GM12874 (cell line): Measurements from ENCODE around the gene DCTPP1.

Experiments used
- CTCF ChIP-seq: IDR thresholded peaks from 2 replicates; pipeline ENCODE4 v1.5.1; 2011; ENCODE audit warnings: low read depth, mild to moderate bottlenecking, control low read depth, low read length, moderate library complexity; ENCODE audit not compliant: insufficient read depth

Gene DCTPP1

GRCh38 chr16:30401768-30402425 lies 27.9 kb downstream of the DCTPP1 start:
- no peak for TF ChIP-seq CTCF

DNA sequence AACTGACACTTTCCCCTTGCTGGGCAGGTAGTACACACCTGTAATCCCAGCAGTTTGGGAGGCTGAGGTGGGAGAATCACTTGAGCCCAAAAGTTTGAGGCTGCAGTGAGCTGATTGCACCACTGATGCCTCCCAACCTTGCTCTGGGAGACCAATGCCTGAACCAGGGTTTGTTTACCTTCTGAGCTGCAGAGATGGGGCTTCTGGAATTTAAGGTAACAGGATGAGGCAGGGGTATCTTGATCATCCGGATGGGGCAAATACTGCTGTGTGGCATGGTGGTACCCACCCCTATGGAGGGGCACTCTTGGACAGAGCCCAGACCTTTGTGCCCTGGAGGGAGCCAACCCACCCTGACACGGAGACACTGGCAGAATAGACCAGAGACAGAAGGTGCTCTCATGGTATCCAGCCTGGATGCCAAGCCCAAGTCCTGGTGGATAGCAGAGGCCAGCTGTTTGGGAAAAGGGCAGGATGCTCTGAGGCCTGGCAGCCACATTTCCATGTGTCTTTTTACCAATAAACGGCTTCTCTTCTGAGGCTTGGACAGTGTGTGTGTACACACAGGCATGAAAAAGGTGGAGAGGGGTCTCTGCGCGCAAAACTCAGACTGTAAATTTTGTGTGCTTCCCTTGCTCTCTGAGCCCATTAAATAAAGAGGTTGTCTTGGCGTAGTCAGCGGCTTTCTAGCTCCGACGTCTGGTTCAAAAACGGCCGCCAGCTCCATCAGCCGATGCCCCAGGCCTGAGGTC lies 30.2 kb downstream of the DCTPP1 start:
- TF ChIP-seq CTCF = no peak

DNA sequence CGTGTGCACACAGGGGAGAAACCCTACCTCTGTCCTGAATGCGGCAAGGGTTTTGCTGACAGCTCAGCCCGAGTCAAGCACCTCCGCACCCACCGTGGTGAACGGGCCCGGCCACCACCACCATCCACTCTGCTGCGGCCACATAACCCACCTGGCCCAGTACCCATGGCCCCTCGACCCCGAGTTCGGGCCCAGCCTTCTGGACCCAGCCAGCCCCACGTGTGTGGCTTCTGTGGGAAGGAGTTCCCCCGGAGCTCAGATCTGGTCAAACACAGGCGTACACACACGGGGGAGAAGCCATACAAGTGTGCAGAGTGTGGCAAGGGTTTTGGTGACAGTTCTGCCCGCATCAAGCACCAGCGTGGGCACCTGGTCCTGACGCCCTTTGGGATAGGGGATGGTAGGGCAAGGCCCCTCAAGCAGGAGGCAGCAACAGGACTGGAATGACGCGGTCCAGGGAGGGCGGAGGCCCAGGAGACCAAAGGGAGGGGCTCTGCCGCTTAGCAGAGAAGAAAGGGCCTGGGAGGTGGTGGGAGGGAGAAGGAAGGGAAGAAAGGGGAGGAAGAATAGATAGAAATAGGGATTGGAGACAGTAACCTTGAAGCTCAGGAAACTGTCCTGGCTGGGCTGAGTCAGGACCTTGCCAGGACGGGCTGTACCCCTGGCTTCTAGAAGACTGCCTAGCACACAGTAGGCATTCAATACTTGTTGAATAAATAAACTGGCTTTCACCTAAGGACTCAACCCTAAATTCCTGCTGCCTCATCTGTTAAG lies 31.0 kb downstream of the DCTPP1 start:
- no peak for TF ChIP-seq CTCF

DNA sequence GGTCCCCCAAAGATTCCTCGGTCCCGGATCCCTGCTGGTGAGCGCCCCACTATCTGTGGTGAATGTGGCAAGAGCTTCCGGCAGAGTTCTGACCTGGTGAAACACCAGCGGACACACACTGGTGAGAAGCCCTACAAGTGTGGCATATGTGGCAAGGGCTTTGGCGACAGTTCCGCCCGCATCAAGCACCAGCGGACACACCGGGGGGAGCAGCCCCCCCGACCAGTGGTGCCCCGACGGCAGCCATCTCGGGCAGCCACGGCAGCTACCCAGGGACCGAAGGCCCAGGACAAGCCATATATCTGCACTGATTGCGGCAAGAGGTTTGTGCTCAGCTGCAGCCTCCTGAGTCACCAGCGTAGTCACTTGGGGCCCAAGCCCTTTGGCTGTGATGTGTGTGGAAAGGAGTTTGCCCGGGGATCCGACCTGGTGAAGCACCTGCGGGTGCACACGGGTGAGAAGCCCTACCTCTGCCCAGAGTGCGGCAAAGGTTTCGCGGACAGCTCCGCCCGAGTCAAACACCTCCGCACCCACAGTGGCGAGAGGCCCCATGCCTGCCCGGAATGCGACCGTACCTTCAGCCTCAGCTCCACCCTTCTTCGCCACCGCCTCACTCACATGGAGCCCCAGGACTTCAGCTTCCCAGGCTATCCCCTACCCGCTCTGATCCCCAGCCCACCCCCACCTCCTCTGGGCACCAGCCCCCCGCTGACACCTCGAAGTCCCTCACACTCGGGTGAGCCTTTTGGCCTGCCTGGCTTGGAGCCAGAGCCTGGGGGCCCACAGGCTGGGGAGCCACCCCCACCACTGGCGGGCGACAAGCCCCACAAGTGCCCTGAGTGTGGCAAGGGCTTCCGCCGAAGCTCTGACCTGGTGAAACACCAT lies 31.8 kb downstream of the DCTPP1 start:
- TF ChIP-seq CTCF = no peak

DNA sequence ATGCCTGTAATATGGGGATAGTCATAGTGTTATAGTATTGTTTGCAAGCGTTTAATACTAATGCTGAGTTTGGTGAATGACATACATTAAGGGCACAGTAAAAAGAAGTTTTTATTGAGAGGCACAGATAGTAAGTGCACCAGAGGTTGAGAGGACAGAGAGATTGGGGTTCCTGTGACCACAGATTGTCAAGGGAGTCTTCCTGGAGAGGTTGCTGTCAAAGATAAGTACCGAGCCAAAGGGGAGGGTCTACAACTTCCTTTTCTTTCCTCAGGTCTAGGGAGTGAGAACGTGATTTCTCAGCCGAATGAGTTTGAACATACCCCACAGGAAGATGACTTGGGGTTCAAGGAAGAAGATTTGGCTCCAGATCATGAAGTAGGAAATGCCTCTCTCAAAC lies 32.8 kb downstream of the DCTPP1 start:
- TF ChIP-seq CTCF = no peak

GRCh38 chr16:30395992-30396585 lies 33.7 kb downstream of the DCTPP1 start:
- TF ChIP-seq CTCF = no peak
